CD4-positive, alpha-beta T cell treated with Interleukin-4 for 1 hour (primary cell): ENCODE data around the gene KMT5B.

Source experiments
- DNase-seq, 2 donors: peaks; one replicate each; pipeline ENCODE4 v3.0.0-alpha.2; 2020 to 2022

The KMT5B gene

DNA sequence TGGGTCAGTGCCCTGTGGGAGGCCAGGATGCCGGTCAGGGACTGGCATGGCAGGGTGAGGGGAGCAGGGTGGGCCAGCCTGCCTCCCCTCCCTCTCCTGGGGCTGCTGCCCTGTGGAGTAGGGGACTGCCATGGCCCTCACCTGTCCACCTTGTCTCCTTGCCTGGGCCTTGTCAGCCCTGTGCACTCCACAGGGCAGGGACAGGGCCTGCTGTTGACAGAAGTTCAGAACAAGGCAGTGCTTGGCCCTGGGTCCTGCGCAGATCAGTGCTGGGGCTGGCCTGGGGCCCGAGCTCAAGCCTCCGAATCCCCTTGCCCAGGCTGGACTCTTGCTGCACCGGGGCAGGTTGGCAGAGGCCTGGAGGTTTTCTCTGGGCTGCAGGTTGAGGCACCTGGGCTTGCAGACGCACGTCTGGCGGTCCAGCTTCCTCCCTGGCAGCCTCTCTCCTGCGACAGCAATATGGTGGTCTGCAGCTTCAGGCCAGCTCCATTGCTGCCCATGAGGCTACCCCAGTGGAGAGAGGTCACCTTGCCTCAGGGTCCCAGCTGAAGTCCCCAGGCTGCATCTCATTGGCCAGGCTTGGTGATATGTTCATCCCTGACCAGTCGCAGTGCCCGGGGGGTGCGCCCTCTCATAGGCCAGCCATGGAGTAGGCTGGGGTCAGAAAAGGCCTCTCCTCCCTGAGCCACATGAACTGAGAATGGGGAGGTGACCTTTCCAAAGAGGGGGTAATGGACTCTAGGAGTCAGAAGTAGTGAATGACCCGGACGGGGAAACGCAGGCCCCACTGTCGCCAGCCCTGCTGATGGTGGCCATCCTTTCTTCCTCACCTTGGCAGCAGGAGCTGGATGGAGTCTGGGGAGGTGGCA is 70.4 kb downstream of the KMT5B start:
- no peak for DNase-seq

DNA sequence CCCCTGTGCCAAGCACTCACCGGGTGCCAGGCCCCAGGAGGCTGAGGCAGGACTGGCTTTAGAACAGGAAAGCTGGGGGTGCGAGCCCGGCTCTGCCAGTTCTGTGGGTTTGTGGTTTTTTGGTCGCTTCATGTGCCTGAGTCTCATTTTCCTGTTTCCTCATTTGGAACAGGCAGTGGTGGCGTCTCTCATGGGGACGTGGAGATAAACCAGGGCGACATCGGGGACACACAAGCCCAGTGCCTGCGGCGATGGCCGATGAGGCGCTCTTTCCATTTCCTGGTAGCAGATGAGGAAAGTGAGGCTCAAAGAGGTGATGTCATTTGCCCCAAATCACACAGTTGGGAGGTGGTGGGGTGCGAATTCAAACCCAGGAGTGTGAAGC is 71.1 kb downstream of the KMT5B start:
- DNase-seq, result peak; percentile 19 to 32

DNA sequence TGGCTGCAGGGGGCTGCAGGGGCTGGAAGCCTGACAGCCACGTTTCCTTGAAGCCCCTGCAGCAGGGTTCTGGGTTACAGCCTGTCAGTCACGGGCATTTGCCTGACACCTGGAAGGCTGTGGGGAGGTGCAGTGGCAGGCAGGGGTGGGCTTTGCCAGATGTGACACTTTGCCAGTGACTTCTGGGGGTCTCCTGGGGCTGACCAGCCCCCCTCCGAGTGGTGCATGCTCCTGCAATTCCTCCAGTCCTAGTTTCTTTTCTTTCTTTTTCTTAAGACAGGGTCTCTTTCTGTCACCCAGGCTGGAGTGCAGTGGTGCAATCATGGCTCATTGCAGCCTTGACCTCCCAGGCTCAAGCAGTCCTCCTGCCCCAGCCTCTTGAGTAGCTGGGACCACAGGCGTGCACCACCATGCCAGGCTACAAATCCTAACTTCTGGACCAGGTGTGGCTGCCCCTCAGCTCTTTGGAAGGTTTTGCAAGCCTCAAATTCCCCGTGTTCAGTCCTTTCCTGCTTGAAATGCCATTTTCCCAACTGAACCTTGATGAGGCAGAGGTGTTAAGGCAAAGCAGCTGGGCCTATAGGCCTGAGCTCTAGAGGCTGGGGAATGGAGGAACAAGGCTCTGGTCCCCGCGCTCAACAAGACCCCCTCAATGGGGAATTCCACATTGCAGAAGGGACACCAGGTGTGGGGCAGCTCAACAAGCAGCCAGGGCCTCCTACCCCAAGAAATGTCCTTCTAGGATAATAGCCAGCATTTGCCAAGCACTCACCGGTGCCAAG is 71.7 kb downstream of the KMT5B start:
- DNase-seq, result no peak

DNA sequence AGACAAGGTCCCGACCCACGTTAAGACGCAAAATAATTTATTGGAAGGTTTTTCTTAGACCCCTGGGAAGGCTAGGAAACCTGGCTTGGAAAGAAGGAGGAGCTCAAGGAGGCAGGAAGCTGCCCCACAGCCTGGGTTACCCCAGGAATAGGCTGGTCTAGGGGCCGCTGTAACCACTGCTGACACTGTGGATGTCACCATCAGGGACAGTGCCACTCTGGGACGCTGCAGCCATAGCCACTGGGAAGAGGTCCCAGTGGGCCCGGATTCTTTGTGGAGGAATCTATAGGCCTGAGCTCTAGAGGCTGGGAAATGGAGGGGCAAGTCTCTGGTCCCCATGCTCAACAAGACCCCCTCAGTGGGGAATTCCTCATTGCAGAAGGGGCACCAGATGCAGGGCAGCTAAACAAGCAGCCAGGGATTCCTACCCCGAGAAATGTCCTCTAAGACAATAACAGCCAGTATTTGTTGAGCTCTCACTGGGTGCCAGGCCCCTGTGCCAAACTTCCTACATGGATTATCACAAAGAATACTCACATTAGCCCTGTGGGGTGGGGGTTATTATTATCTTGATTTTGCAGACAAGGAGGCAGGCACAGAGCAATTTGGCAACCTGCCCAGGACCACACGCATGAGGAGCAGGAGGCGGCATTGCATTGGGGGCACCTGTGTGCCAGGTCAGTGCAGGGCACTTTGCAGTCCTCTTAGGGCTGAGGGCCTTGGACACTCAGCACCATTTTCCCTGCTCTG is 72.4 kb downstream of the KMT5B start:
- DNase-seq, result no peak

DNA sequence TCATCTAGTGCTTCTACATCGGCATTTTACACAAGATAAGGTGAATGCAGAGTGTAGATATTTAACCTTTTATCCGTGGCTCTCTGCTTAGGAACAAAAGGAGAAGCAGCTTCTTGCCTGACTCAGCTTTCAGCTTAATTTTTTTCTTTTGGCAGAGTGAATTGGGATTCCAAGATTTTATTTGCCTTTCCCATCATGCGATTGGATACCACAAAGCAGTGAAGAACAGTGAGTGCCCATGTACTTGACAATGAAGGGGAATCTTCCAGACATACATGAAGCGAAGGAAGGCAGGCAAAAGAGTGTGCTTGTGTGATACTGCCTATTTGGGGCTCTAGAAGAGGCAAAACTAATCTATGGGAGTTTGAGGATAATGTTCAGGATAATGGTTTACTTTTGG is 74.9 kb downstream of the KMT5B start:
- DNase-seq, result no peak

DNA sequence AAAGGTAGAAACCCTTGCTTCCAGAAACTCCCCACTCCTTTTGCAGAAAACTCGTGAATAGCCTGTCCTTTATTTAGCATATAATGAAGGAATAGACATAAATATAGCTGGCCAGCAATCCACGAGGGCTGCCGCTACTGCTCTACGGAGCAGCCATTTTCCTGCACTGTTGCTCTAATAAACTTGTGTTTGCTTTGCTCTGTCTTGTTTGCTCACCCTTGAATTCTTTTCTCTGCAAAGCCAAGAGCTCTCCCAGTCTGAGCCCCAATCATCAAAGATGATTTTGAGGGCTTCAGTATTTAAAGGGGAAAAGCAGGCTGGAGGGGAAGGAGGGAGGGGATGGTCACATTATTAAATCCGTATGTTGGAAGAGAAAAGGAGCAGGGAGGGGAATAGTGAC is 75.3 kb downstream of the KMT5B start:
- DNase-seq, result no peak

DNA sequence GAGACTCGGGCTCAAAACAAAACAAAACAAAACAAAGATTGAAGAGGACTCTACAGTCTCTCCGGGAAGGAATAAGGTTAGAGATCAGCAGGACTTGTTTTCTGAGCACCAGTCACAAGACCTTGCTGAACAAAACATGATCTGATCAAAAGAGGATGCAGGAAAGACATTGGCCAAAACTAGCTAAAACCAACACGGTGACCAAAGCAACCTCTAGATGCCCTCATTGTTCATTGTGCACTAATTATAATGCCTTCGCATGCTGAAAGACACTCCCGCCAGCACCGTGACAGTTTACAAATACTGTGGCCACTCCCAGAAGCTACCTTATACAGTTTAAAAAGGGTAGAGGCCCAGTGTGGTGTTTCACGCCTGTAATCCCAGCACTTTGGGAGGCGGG is 76.2 kb downstream of the KMT5B start:
- DNase-seq, result no peak

DNA sequence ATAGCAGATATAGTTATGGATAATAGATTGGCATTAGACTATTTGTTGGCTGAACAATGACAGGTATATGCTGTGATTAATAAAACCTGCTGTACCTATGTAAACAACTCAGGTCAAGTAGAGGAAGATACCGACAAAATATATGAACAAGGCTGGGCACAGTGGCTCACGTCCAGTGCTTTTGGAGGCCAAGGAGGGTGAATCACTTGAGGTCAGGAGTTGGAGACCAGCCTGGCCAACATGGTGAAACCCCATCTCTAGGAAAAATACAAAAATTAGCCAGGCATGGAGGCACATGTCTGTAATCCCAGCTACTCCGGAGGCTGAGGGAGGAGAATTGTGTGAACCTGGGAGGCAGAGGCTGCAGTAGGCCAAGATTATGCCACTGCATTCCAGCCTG is 77.9 kb downstream of the KMT5B start:
- DNase-seq, result no peak

DNA sequence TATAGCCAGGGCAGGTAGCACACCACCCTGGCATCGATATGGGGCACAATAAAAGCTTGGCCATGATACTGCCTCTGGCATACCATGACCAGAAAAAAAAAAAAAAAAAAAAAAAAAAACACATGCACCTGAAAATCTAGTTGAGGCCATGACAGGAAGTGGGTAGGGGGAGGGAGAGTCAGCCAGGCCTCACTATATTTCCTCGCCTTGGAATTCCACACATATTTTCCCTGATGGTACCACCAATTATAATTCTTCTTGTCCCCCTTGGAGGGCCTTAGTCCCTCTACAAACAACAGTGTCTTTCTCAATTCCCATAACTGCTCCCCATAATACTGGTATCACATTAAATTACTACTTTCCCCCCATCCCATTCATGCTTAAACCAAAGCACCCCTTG is 79.3 kb downstream of the KMT5B start:
- DNase-seq, result no peak

DNA sequence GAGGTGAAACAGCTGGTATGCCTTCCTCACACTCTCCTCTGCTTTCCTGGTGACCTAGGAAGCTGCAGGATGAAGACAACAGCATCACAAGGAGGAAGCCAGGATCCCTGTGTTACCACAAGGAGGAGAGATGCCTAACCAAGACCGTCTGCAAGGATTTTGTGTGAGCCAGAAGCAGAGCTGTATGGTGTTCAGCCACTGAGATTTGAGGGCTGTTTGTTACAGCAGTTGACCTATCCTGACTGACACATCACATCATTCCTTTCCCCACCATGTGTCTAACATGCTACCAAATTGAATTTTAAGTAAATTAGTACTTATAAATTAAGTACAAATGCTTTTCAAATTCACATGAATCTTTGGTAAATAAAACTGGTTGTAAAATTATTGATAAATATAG is 83.0 kb downstream of the KMT5B start:
- no peak for DNase-seq

DNA sequence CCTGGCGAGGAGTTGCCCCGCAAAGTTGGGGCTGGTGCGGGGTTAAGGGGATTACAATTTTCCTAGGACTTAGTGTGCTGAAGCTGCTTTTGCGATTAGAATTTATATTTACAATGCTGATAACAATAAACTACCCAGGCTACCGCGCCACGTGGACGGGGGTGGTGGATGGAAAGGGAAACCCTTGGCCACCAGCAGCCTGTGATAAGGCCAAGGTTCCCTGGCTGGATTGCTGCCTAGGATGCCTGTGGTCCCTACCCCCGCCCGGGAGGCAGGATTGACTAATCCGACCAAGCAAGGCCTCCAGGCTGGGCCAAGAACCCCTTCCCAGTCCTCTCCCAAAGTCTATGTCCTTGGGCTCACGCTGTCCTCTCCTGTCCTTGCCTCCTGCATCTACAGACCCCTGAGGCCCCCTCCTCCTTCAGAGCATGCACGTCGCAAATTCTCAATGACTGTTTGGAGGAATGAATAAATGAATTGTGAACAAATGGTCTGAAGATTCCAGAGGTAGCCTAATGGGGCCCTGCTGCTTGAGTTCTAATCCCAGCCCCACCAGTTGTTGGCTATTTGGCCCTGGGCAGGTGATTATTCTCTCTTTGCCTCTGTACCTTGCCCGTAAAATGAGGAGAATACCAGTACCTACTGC is 84.3 kb downstream of the KMT5B start:
- no peak for DNase-seq

DNA sequence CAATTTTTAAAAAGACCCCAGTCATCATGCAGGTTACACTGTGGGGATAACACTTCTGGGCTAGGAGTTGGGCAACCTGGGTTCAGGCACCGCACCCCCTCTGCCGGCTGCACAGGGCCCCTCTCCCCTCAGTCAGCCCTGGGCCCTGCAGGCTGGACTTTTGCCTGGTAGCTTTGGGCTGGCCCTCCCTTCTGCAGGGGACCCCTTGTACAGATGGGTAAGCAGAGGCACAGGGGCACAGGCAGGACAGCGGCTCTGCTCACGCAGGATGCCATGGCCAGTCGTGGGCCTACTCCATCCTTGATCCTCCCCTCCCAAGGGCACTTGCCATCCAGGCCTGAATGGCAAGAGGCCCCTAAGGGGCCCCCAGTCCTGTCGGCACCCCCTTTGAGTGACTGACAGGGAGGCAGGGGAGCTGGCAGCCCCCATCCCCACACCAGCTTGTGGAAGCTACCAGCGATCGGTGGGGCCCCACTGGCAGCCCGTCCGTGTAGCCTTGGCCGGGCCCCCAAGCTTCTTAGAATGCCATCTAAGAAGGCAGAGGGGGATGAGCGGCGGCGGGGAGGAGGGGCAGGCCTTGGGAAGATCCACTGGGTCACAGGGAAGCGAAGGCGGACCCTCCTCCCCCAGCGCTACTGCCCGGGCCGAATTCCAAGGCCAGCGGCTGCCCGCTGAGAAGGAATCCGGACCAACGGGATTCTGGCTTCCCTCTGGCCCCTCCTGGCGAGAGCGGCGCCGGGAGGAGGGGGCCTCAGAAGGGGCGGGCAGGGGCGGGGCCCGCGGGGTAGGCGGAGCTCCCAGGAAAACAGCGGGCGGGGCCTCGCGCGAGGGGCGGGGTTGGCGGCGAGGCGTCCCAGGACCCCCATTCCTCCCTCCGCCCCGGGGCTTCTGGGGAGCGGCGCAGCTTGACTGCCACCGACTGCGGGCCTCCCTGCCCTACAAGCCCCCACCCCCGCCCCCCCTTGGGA is 85.1 kb downstream of the KMT5B start:
- no peak for DNase-seq

DNA sequence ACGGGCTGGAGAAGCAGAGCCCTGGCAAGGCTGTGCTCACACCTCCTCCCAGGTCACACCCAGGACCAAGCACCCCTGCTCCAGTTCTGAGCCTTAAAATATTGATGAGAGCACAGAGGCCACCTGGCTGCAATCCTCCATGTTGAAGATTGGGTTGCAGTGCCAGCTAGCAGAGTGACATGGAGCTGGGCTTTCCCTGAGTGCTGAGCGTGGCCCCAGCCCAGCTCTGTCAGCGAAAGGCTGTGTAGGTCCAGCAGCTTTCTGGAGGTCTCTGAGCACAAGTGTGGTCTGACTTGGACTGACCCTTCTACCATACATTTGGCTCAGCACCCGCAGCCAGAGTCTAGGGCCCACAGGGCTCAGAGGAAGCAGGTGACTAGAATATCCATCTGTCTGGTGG is 87.9 kb downstream of the KMT5B start:
- DNase-seq, result no peak

DNA sequence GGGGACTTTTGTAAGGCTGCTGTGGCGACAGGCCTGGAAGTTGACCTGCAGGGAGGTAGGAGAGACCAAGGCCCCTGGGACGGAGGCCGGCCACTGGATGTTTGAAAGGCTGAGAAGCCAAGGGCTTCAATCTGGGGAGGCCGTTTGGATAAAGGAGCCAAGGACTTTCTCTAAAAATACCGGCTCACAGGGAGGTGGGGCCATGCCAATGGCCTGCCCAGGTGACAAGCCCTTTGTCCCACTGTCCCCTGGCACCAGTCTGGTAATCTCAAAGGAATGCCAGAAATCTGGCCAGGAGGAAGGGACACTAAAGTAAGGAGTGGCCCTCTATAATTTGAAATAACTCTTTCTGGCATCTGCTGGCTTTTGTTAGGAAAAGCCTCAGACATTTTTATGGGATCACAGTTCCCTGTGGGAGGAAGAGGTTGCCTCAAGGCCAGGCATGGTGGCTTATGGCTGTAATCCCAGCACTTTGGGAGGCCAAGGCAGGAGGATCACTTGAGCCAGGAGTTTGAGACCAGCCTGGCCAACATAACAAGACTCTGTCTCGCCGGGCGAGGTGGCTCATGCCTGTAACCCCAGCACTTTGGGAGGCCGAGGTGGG is 90.1 kb downstream of the KMT5B start:
- DNase-seq, result no peak

DNA sequence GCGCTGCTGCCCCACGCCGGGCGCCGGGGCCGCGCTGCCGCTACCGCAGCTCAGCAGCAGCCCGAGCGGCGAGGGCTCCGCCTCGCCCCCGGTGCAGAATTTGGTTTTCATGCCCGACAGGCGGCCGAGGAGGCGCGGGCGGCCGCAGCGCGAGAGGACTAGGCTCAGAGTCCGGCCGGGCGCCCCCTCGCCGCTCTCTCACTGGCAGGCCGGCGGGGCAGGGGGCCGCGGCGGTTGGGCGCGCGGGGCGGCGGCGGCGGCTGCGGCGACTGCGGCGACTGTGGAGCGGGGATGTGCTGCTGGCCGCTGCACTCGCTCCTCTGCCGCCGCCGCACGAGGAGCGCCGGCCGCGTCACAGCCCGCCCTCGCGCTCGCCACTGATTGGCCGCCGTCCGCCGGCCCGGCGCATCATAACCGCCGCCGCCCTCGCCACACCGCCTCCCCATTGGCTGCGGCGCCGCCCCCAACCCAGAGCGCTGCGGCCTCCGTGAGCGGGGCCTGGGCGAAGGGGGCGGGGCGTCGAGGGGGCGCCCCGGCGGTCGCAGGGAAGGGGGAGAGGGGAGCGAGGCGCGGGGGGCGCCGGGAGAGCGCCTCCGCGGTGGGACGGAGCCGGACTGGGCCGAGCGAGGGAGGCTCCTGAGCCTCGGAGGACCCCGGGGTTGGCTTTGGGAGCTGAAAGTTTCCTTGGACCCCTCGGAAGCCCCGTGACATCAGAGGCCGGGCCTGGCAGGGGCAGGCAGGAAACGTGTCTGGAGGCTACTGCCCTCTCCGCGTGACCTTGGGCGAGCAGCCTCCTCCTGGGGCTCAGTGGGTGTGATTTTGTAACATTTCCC is 91.8 kb downstream of the KMT5B start, which contains the start of gene CHKA:
Gene CHKA, minus strand, starts transcription at position 322 of the 833 bp plus-strand sequence. Its CDS starts 211 bp downstream, at position 111.
- DNase-seq, result peak; percentile 85 to 90

DNA sequence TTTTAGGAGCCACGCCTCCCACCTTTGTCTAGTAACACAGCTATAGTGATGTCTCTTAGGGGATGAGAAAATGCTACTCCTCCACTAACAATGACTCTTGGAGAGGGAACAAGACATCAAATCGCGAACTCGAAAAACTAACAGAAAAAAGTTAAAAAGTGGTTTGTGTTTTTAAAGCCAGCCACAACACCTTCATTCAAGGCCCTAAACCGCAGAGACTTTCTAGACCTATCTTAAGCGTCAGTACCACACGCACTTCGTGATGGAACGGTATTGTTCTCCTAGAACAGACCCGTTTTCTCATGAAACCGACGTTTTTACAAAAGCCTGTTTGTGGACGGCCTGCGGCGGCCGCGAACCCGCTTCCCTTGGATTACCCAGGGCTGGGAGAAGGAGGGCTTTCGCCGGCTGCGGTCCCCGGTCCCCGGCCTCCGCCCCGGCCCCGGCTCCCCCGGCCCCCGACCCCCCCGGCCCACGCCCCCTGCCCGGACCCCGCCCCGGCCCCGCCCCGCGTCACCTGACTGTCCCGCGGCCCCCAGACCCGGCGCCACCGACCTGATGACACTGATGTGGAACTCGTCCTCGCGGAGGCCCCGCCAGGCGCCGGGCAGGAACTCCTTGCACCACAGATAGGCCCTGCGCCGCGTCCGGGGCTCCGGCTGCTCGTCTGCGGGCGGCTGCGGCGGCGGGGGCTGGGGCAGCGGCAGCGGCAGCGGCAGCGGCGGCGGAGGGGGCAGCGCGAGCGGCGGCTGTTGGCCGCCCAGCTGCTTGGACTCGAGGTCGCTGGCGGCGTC is 92.6 kb downstream of the KMT5B start:
- DNase-seq, result peak; percentile 54 to 69

DNA sequence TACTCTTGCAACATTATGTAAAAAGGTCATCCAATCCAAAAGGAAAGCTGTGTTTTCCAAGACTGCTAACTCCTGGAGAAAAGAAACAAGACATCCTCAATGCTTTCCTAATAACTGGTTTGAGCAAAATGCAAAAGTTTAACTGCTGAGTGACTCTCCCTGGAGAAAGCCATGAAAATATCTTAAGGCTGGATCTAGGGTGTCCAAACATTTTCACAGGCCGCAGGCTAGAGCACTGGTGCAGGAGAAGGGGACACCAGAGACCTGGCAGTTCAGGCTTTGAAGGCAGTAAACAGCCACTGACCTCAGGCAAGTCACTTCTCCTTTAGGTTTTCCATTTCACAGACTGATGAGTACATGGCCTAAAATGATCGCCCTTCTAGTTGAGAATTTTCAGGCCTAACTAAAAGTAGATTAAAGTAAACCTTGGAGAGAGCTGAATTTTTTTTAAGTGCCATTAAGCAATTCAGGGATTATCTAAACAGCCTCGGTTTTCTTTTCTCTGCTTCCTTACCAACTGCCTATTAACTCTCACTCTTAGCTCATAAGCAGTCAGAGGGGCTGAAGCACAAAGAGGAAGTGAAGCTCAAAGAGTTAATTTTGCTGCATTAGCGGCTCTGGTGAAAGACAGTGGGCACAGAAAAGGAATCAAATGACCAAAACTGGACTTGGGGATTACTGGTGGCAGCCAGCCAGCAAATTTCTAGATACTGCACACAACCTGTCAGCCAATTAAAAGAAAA is 94.2 kb downstream of the KMT5B start:
- no peak for DNase-seq

DNA sequence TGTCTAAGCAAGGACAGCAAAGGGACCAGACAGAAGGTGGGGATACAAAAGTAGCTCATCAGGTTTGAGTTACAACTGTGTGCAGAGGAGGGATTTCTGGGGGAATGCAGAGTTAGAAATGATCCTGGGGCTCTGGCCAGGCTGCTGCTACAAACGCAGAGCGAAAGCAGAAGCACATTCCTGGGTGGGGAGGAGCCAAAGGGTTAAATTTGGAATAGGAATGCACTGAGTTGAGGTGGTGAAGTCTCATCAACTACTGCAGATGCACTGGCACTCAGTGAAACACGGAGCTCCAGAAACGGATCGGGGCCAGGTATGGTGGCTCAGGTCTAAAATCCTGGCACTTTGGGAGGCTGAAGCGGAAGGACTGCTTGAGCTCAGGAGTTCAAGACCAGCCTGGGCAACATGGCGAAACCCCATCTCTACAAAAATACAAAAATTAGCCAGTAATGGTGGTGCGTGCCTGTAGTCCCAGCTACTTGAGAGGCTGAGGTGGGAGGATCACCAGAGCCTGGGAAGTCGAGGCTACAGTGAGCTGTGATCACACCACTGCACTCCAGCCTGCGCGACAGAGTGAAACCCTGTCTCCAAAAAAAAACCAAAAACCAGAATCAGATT is 95.1 kb downstream of the KMT5B start:
- DNase-seq, result no peak
